ENCODE results near the gene WNT9B.

The WNT9B gene, protein sequence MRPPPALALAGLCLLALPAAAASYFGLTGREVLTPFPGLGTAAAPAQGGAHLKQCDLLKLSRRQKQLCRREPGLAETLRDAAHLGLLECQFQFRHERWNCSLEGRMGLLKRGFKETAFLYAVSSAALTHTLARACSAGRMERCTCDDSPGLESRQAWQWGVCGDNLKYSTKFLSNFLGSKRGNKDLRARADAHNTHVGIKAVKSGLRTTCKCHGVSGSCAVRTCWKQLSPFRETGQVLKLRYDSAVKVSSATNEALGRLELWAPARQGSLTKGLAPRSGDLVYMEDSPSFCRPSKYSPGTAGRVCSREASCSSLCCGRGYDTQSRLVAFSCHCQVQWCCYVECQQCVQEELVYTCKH

GRCh38 chr17:46851029-46851741, at the start of gene WNT9B:
TSS of gene WNT9B (plus strand) at chr17:46851583. CDS start at chr17:46851639, 56 bp downstream.
- Histone ChIP-seq H3K9ac (ENCODE audit: low read depth, low read length, poor library complexity, severe bottlenecking) (no peak within 1 kb of the TSS), H3K27me3 (ENCODE audit: insufficient read depth, low read length, poor library complexity, severe bottlenecking) (no peaks in the 10 kb centered on the region)

GRCh38 chr17:46802800-46803199, 48.6 kb upstream of the WNT9B start:
- Histone ChIP-seq H3K9ac (ENCODE audit: low read depth, low read length, poor library complexity, severe bottlenecking) (no peak overlapping the region), H3K4me3 (ENCODE audit: low read length, poor library complexity, severe bottlenecking) (no peak overlapping the region), H4K20me1 (ENCODE audit: insufficient read depth, low read length, poor library complexity, severe bottlenecking) (no peaks in the 10 kb centered on the region), H2AFZ (ENCODE audit: low read length) (no peak overlapping the region), H3K27me3 (ENCODE audit: insufficient read depth, low read length, poor library complexity, severe bottlenecking) (no peaks in the 10 kb centered on the region), H3K79me2 (ENCODE audit: insufficient read depth, low read length) (no peaks in the 10 kb centered on the region), H3K4me2 (ENCODE audit: low read depth, low read length, poor library complexity, severe bottlenecking) (no peak overlapping the region), H3F3A (ENCODE audit: low read depth) (no peaks in the 10 kb centered on the region), H3K9me2 (replicated peaks; ENCODE audit: low read depth, low read length) (no peaks in the 10 kb centered on the region), H3K36me3 (ENCODE audit: insufficient read depth, low read length) (no peaks in the 10 kb centered on the region), H3K4me1 (ENCODE audit: insufficient read depth, low read length, poor library complexity, severe bottlenecking) (no peaks in the 10 kb centered on the region), H3K9me3 (ENCODE audit: insufficient read depth, low read depth, low read length) (no peaks in the 10 kb centered on the region)
- TF ChIP-seq CTCF (conservative IDR thresholded peaks at IDR 0.05; ENCODE audit: low read length) (no peak), EZH2phosphoT487 (IDR thresholded peaks at IDR 0.05; ENCODE audit: borderline replicate concordance) (no peak)

More at GRCh38 chr17:46851029-46851741, at the start of gene WNT9B:
- Histone ChIP-seq H3K9me2 (replicated peaks; ENCODE audit: low read depth, low read length) (no peaks in the 10 kb centered on the region), H3K4me3 (ENCODE audit: low read length, poor library complexity, severe bottlenecking) (no peak within 1 kb of the TSS), H3K9me3 (ENCODE audit: insufficient read depth, low read depth, low read length) (no peaks in the 10 kb centered on the region), H4K20me1 (ENCODE audit: insufficient read depth, low read length, poor library complexity, severe bottlenecking) (no peaks in the 10 kb centered on the region), H3K4me1 (ENCODE audit: insufficient read depth, low read length, poor library complexity, severe bottlenecking) (peaks cover 5% of the 10 kb centered on the region), H3F3A (ENCODE audit: low read depth) (no peaks in the 10 kb centered on the region), H3K79me2 (ENCODE audit: insufficient read depth, low read length) (no peaks in the 10 kb centered on the region), H3K4me2 (ENCODE audit: low read depth, low read length, poor library complexity, severe bottlenecking) (no peak within 1 kb of the TSS), H2AFZ (ENCODE audit: low read length) (no peak within 1 kb of the TSS), H3K36me3 (ENCODE audit: insufficient read depth, low read length) (no peaks in the 10 kb centered on the region)
- no peak for TF ChIP-seq CTCF (conservative IDR thresholded peaks at IDR 0.05; ENCODE audit: low read length)
- TF ChIP-seq EZH2phosphoT487 (IDR thresholded peaks at IDR 0.05; ENCODE audit: borderline replicate concordance): no peak

DNA sequence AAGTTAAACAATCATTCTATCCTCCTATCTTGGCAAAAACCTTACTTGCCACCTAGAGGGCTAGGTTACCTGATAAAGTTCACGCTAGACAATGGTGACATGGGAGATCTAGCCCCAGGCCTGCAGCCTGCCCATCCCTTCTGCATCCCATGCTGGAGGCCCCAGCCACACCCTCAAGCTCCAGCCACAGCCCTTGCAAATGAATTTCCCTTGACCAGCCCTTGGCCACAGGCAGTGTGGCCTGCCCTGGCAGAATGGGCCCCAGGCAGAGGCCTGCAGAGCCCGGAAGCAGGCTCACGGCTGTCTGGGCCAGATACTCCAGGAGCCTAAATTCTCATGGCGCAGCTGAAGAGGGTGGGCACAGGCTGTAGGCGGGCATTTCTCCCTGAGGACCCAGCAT, 47.8 kb upstream of the WNT9B start:
- H3K4me1 ChIP-seq (ENCODE audit: insufficient read depth, low read length, poor library complexity, severe bottlenecking): no peaks in the 10 kb centered on the region
- no peak overlapping the region for H3K4me2 ChIP-seq (ENCODE audit: low read depth, low read length, poor library complexity, severe bottlenecking)
- no peak overlapping the region for H3K9ac ChIP-seq (ENCODE audit: low read depth, low read length, poor library complexity, severe bottlenecking)
- H3K9me3 ChIP-seq (ENCODE audit: insufficient read depth, low read depth, low read length): no peaks in the 10 kb centered on the region
- no peaks in the 10 kb centered on the region for H3K79me2 ChIP-seq (ENCODE audit: insufficient read depth, low read length)
- H3K27me3 ChIP-seq (ENCODE audit: insufficient read depth, low read length, poor library complexity, severe bottlenecking): no peaks in the 10 kb centered on the region
- no peak overlapping the region for H2AFZ ChIP-seq (ENCODE audit: low read length)
- TF ChIP-seq EZH2phosphoT487 (IDR thresholded peaks at IDR 0.05; ENCODE audit: borderline replicate concordance) (no peak), CTCF (conservative IDR thresholded peaks at IDR 0.05; ENCODE audit: low read length) (no peak)
- no peaks in the 10 kb centered on the region for H3K9me2 ChIP-seq (replicated peaks; ENCODE audit: low read depth, low read length)
- H3F3A ChIP-seq (ENCODE audit: low read depth): no peaks in the 10 kb centered on the region
- no peaks in the 10 kb centered on the region for H4K20me1 ChIP-seq (ENCODE audit: insufficient read depth, low read length, poor library complexity, severe bottlenecking)
- no peak overlapping the region for H3K4me3 ChIP-seq (ENCODE audit: low read length, poor library complexity, severe bottlenecking)
- H3K36me3 ChIP-seq (ENCODE audit: insufficient read depth, low read length): no peaks in the 10 kb centered on the region
